Measurements from ENCODE around the gene PHF21B. TPM values are rescaled to one million over a fixed set of nuclear protein-coding genes. Genes with fewer than 3 reads are reported as not detected.

The PHF21B gene
- total RNA-seq, 1 experiment from 2014 or later: 4.5 TPM

- Histone ChIP-seq H3K4me1 (ENCODE audit: control insufficient read depth, insufficient read depth, low read length) (0 out of 2 replicates have a peak, but pooled peaks cover 5% of the 10 kb centered on the region), H3K9me3 (ENCODE audit: control insufficient read depth, insufficient read depth, low read depth, low read length) (no peaks in the 10 kb centered on the region), H3K4me3 (ENCODE audit: low read depth in 2 of 2, low read length in 2 of 2) (peak overlapping the region; percentile 55 to 63), H3K36me3 (ENCODE audit: control insufficient read depth, insufficient read depth, low read length) (no peaks in the 10 kb centered on the region), H3K27ac (ENCODE audit: low read length) (no peak overlapping the region), H3K27me3 (ENCODE audit: control insufficient read depth, insufficient read depth, low read length) (no peaks in the 10 kb centered on the region)
- no TSS peak for BruUV-seq (replicated peaks)
- in situ Hi-C loops (cut with HindIII; ENCODE audit: low pct_unique_long_range_greater_than_20kb, low sequenced_read_pairs): no loop called here
- CTCF ChIA-PET: interaction anchor here (0.7 kb wide), 1 partner anchor 323 kb away, joined by 3 read pairs; no protein-coding TSS in a partner anchor
- POLR2A ChIA-PET: interaction anchor here (0.6 kb wide), 1 partner anchor 135 kb away, joined by 7 read pairs; no protein-coding TSS in a partner anchor
- DNase-seq (ENCODE audit: low read depth, low spot score) (no peak), ATAC-seq (no peak)
- TF ChIP-seq TCF7L2 (IDR thresholded peaks at IDR 0.05; ENCODE audit: low read depth, low read length): 0 out of 2 replicates have a peak, but pooled peaks have one; percentile 16
- no peak for TF ChIP-seq REST (IDR thresholded peaks at IDR 0.05; ENCODE audit: insufficient read depth in 1 of 2, low read depth in 2 of 2, low read length in 1 of 2)
- intact Hi-C loops (cut with micrococcal nuclease; ENCODE audit: unreplicated experiment): no loop called here
These were observed 1.6 kb downstream of the PHF21B start for GRCh38 chr22:45008186-45008681.

GRCh38 chr22:45007391-45008185 is 2.2 kb downstream of the PHF21B start:
- H3K4me1 ChIP-seq (ENCODE audit: control insufficient read depth, insufficient read depth, low read length): 0 out of 2 replicates have a peak, but pooled peaks cover 5% of the 10 kb centered on the region
- no peaks in the 10 kb centered on the region for H3K36me3 ChIP-seq (ENCODE audit: control insufficient read depth, insufficient read depth, low read length)
- peak; percentile 55; the same call in 1 of the 2 replicates for ATAC-seq
- no peaks in the 10 kb centered on the region for H3K9me3 ChIP-seq (ENCODE audit: control insufficient read depth, insufficient read depth, low read depth, low read length)
- H3K27ac ChIP-seq (ENCODE audit: low read length): no peak overlapping the region
- in situ Hi-C loops (cut with HindIII; ENCODE audit: low pct_unique_long_range_greater_than_20kb, low sequenced_read_pairs) (no loop called here), intact Hi-C loops (cut with micrococcal nuclease; ENCODE audit: unreplicated experiment) (no loop called here)
- ChIA-PET POLR2A (interaction anchor here (0.6 kb wide), 1 partner anchor 134 kb away, joined by 7 read pairs; no protein-coding TSS in a partner anchor), CTCF (interaction anchor here (0.7 kb wide), 2 partner anchors 27 to 323 kb away, joined by 3 to 7 read pairs; no protein-coding TSS in a partner anchor)
- no TSS peak for BruUV-seq (replicated peaks)
- peak overlapping the region; percentile 55 to 63 for H3K4me3 ChIP-seq (ENCODE audit: low read depth in 2 of 2, low read length in 2 of 2)
- no peak for DNase-seq (ENCODE audit: low read depth, low spot score)
- no peaks in the 10 kb centered on the region for H3K27me3 ChIP-seq (ENCODE audit: control insufficient read depth, insufficient read depth, low read length)
- TF ChIP-seq TCF7L2 (IDR thresholded peaks at IDR 0.05; ENCODE audit: low read depth, low read length) (no peak), REST (IDR thresholded peaks at IDR 0.05; ENCODE audit: insufficient read depth in 1 of 2, low read depth in 2 of 2, low read length in 1 of 2) (peak; percentile 83 to 89), POLR2AphosphoS5 (IDR thresholded peaks at IDR 0.05; ENCODE audit: low read depth, low read length) (no peak)
